Progenitor cell of endocrine pancreas (in vitro differentiated cells): ENCODE measurements around the gene NUDT4. TPM values are rescaled to one million over a fixed set of nuclear protein-coding genes. Genes with fewer than 3 reads are reported as not detected.

Experiments
- DNase-seq: peaks from one replicate; pipeline ENCODE4 v3.0.0; 2021; ENCODE audit warnings: low spot score; ENCODE audit not compliant: unreplicated experiment
- H3K27ac Mint-ChIP-seq: 2 replicates; pipeline ENCODE4 v1.8.0; 2021; ENCODE audit warnings: mild to moderate bottlenecking, moderate library complexity, mixed read lengths
- H3K27me3 Mint-ChIP-seq: 2 replicates; pipeline ENCODE4 v1.8.0; 2021; ENCODE audit warnings: mixed read lengths
- H3K36me3 Mint-ChIP-seq: 2 replicates; pipeline ENCODE4 v1.8.0; 2022; ENCODE audit warnings: mixed read lengths; ENCODE audit not compliant: insufficient read depth
- H3K4me1 Mint-ChIP-seq: 2 replicates; pipeline ENCODE4 v1.8.0; 2021; ENCODE audit warnings: low read depth, mixed read lengths
- H3K4me3 Mint-ChIP-seq: 2 replicates; pipeline ENCODE4 v1.8.0; 2021; ENCODE audit warnings: low read depth, mild to moderate bottlenecking, moderate library complexity, mixed read lengths
- H3K9me3 Mint-ChIP-seq: 2 replicates; pipeline ENCODE4 v1.8.0; 2021; ENCODE audit warnings: low read depth, mixed read lengths
- total RNA-seq: library from RNA; stranded (reverse); gene quantifications from 2 replicates; pipeline ENCODE4 v1.2.1, GENCODE V29; 2021
- TF ChIP-seq, protein P1 (sequence below): fragments of 200-600 bp; sonication (generic); IDR thresholded peaks from one replicate; pipeline ENCODE4 v1.5.0; 2021; ENCODE audit warnings: antibody characterized with exemption, mild to moderate bottlenecking; ENCODE audit not compliant: unreplicated experiment

The NUDT4 gene
- total RNA-seq, 1 donor from 2014 or later = 66.3 TPM

DNA sequence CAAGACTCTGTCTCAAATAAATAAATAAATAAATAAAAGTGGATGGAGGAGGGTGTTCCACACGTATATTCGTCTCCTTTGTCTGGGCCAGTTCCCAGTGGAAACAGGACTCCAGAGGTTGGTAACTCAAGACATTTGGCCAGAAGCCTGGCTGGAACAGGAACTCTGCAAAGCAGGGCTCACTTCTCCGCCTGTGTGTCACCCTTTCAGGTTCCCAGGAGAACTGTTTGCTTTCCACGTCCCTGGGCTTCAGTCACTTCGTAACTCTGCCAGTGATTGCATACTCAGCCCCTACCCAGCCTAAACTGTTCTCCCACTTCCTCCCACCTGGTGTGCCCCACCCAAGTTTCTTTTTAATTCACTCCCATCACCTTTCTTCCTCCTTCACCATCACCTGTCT lies 71.1 kb downstream of the NUDT4 start:
- Mint-ChIP-seq H3K4me3 (no peak overlapping the region), H3K9me3 (no peaks in the 10 kb centered on the region), H3K27me3 (no peaks in the 10 kb centered on the region)

DNA sequence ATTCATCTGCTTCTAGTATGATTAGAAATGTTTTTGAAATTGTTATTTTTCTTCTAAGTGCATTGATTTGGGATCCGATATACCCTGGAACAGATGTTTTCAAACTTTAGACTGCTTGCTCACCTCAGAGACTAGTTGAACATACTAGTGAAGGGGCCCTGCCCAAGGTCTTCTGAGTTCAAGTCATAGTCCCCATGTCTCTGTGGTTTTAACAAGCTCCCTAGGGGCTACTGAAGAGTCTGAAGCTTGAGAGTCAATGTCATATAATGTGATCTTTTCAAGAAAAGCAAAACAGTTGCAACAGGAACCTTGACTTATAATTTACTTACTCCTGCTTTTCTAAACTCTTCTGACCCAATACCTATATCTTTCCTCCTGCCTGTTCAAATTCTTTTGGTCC lies 71.6 kb downstream of the NUDT4 start:
- no peaks in the 10 kb centered on the region for H3K27me3 Mint-ChIP-seq
- no peaks in the 10 kb centered on the region for H3K36me3 Mint-ChIP-seq
- no peak overlapping the region for H3K27ac Mint-ChIP-seq
- H3K4me3 Mint-ChIP-seq = no peak overlapping the region
- H3K9me3 Mint-ChIP-seq = no peaks in the 10 kb centered on the region
- peaks cover 5% of the 10 kb centered on the region for H3K4me1 Mint-ChIP-seq
- TF ChIP-seq, protein P1, sequence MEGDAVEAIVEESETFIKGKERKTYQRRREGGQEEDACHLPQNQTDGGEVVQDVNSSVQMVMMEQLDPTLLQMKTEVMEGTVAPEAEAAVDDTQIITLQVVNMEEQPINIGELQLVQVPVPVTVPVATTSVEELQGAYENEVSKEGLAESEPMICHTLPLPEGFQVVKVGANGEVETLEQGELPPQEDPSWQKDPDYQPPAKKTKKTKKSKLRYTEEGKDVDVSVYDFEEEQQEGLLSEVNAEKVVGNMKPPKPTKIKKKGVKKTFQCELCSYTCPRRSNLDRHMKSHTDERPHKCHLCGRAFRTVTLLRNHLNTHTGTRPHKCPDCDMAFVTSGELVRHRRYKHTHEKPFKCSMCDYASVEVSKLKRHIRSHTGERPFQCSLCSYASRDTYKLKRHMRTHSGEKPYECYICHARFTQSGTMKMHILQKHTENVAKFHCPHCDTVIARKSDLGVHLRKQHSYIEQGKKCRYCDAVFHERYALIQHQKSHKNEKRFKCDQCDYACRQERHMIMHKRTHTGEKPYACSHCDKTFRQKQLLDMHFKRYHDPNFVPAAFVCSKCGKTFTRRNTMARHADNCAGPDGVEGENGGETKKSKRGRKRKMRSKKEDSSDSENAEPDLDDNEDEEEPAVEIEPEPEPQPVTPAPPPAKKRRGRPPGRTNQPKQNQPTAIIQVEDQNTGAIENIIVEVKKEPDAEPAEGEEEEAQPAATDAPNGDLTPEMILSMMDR = no peak
- no peak for DNase-seq

More for the DNA sequence above, 71.1 kb downstream of the NUDT4 start:
- no peaks in the 10 kb centered on the region for H3K36me3 Mint-ChIP-seq
- peaks cover 5% of the 10 kb centered on the region for H3K4me1 Mint-ChIP-seq
- TF ChIP-seq, protein P1 = no peak
- no peak for DNase-seq
- H3K27ac Mint-ChIP-seq = no peak overlapping the region

DNA sequence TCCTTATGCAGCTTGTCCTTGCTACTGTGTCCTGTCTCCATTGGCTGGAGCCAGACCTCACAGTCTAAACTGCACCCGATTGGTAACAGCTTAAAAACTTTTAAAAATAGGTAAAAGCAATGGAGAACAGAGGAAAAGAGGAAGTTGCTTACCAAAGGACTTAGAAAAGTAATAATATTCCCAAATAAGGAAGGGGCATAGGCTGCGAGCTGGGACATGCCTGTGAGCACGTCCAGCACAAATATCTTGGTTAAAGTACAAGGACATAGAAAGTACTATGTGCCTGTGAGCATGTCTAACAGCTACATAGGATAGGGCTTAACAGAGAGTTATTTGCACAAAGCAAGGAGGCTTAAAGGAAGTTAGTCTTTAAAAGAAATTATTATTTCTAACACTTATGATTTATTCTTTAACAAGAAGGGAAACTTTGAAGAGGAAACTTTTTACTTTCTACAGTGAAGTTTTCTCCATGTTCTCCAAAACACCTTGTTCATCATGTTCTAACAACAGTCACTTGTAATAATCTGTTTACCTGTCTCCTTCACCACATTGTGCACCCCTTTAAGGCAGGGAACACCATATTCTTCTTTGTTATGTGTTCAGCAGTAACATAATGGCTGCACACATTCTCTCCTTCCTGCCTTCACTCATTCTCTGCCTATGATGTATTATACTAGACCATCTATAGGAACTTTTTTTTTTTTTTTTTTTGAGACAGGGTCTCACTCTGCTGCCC lies 73.9 kb downstream of the NUDT4 start:
- TF ChIP-seq, protein P1 = no peak
- Mint-ChIP-seq H3K36me3 (no peaks in the 10 kb centered on the region), H3K27ac (no peak overlapping the region), H3K9me3 (no peaks in the 10 kb centered on the region), H3K4me3 (no peak overlapping the region), H3K4me1 (peaks cover 5% of the 10 kb centered on the region), H3K27me3 (no peaks in the 10 kb centered on the region)
- DNase-seq = no peak

DNA sequence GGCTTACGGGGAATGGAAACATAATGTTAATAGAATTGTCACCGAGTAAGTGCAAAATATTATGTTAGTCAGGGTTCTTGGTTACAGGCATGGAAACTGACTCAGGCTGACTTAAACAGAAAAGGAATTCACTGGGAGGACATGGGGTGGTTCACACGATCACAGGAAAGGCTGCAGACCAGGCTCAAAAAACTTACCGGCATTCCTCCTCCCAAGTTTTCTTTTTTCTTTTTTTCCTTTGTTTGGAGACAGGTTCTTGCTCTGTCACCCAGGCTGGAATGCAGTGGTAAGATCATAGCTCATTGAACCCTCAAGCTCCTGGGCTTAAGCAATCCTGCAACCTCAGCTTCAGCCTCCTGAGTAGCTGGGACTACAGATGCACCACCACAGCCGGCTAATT lies 75.9 kb downstream of the NUDT4 start:
- TF ChIP-seq, protein P1 = no peak
- DNase-seq = no peak

DNA sequence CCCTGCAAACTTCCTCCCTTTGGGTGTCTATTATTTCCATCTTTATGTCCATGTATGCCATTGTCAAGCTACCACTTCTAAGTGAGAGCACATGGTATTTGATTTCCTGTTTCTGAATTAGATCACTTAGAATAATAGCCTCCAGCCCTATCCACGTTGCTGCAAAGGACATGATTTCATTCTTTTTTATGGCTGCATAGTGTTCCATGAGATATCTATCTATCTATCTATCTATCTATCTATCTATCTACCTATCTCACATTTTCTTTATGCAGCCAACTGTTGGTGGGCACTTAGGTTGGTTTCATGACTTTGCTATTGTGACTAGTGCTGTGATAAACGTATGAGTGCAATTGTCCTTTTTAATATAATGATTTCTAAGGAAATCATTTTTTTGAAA lies 78.4 kb downstream of the NUDT4 start:
- H3K4me1 Mint-ChIP-seq = peaks cover 2% of the 10 kb centered on the region
- no peak for DNase-seq
- H3K27me3 Mint-ChIP-seq = no peaks in the 10 kb centered on the region
- H3K36me3 Mint-ChIP-seq = no peaks in the 10 kb centered on the region
- TF ChIP-seq, protein P1 = no peak
- no peak overlapping the region for H3K4me3 Mint-ChIP-seq
- H3K9me3 Mint-ChIP-seq = no peaks in the 10 kb centered on the region
- H3K27ac Mint-ChIP-seq = no peak overlapping the region

More for the DNA sequence above, 75.9 kb downstream of the NUDT4 start:
- peaks cover 5% of the 10 kb centered on the region for H3K4me1 Mint-ChIP-seq
- H3K36me3 Mint-ChIP-seq = no peaks in the 10 kb centered on the region
- no peaks in the 10 kb centered on the region for H3K9me3 Mint-ChIP-seq
- no peak overlapping the region for H3K27ac Mint-ChIP-seq
- H3K27me3 Mint-ChIP-seq = no peaks in the 10 kb centered on the region
- H3K4me3 Mint-ChIP-seq = no peak overlapping the region

Other genes with a start within 250 kb of the NUDT4 start
- 129 TPM in 2 replicates for gene UBE2N, start 64.0 kb downstream of the NUDT4 start, total RNA-seq
- 93.9 and 95.5 TPM in 2 replicates for gene MRPL42, start 89.6 kb downstream of the NUDT4 start, total RNA-seq
- 8.4 and 14.3 TPM in 2 replicates for gene SOCS2, start 194.8 kb downstream of the NUDT4 start, total RNA-seq